GM19023 (cell line): ENCODE measurements around the gene ANKS3.

Experiments
- ATAC-seq: cut with Tn5 transposase; IDR thresholded peaks from one replicate; pipeline ENCODE4 v1.9.1; 2021; ENCODE audit warnings: mild to moderate bottlenecking, moderate library complexity; ENCODE audit not compliant: unreplicated experiment

The ANKS3 gene

GRCh38 chr16:4728676-4729075 is 5.4 kb downstream of the ANKS3 start:
- ATAC-seq, result no peak

GRCh38 chr16:4726616-4727015 is 7.5 kb downstream of the ANKS3 start:
- no peak for ATAC-seq

- ATAC-seq, result no peak
Observed at GRCh38 chr16:4724661-4725270, 9.3 kb downstream of the ANKS3 start.

- ATAC-seq, result no peak
Observed at GRCh38 chr16:4723071-4723767, 10.9 kb downstream of the ANKS3 start.

- ATAC-seq, result no peak
Observed at GRCh38 chr16:4718466-4718865, 15.6 kb downstream of the ANKS3 start.

GRCh38 chr16:4714996-4715395 is 19.1 kb downstream of the ANKS3 start:
- no peak for ATAC-seq

- no peak for ATAC-seq
Observed at GRCh38 chr16:4713663-4714501, 20.2 kb downstream of the ANKS3 start.

DNA sequence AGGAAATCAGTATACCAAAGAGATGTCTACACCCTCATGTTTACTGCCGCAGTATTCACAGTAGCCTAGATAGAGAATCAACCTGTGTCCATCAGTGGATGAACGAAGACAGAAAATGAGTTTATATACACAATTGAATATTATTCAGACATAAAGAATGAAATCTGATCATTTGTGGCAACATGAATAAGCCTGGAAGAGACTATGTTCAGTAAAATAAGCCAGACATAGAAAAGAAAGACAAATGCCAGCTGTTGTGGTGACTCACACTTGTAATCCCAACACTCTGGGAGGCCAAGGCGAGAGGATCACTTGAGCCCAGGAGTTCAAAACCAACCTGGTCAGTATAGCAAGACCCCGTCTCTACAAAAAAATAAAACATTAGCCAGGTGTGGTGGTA is 24.6 kb downstream of the ANKS3 start:
- ATAC-seq, result no peak

DNA sequence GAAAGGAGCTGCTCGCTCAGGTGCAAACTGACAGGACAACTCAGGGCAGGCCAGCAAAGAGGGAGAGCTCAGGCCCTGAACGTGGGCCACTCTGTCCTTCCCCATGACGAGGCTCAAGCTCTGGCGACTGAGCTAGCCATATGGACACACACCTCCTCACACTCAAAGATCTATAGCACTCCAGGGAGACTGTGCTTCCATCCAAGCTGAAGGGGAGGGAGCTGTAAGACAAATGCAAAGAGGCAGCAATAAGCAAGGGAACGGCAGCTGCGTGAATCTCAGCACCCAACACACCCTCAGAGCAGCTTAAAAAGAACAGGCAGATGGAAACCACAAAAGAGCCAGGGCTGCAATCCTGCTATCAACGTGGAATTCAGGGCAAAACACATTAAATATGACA is 27.2 kb downstream of the ANKS3 start:
- ATAC-seq, result no peak

GRCh38 chr16:4704913-4705312 is 29.2 kb downstream of the ANKS3 start:
- ATAC-seq, result no peak

GRCh38 chr16:4704491-4704890 is 29.6 kb downstream of the ANKS3 start:
- ATAC-seq, result no peak

DNA sequence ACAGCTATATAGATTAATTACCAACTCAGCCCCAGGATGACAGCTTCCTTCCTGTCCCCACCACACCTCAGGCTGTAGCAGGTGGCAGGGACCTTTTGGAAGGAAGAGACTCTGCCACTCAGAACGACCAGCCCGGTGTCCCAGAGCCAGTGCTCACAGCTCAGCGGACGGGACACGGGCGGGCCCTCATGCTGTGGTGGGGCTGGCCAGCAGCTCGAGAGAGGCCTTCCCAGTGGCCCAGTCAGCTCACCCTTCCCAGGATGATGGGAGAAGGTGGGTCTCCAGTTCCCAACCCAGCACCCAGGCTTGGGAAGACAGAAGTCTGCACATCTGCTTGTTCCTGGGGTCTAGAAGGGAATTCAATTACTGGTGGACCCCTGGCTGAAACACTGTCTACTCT is 30.2 kb downstream of the ANKS3 start:
- no peak for ATAC-seq

GRCh38 chr16:4702466-4702808 is 31.6 kb downstream of the ANKS3 start:
- ATAC-seq, result no peak

GRCh38 chr16:4701791-4702465 is 32.1 kb downstream of the ANKS3 start:
- ATAC-seq, result no peak

DNA sequence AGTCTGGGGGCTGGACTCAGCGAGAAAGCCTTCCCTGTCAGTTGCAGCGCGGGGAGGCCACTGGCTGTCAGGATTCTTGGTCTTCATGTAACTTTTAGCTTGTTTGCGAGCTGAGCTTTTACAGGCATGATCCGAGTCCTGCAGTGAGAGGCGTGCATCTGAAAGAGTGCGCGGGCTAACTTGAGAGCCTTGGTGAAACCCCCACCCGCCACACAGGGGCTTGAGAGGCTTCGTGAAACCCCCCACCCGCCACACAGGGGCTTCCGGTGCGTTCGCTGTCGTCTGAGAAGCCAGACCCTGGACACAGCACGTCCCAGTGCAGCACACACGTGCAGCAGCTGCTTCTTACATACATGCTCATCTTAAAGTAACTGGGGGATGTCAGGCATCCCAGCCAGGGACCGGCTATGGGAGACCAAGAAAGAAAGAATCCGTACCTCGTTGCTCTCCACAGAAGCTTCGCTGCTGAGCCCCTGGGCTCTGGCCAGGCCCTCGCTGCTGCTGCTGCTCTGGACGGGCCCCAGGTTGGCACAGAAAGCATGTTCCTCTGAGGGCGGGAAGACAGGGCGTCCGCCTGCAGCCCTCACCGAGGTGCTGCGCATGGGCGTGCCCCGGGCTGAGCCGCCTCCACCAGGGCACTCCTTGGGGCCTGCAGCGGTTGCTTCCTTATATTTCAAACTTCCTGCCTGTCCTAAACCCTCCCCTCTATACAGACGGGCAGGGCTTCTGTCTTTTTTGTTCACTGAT is 32.9 kb downstream of the ANKS3 start:
- no peak for ATAC-seq

DNA sequence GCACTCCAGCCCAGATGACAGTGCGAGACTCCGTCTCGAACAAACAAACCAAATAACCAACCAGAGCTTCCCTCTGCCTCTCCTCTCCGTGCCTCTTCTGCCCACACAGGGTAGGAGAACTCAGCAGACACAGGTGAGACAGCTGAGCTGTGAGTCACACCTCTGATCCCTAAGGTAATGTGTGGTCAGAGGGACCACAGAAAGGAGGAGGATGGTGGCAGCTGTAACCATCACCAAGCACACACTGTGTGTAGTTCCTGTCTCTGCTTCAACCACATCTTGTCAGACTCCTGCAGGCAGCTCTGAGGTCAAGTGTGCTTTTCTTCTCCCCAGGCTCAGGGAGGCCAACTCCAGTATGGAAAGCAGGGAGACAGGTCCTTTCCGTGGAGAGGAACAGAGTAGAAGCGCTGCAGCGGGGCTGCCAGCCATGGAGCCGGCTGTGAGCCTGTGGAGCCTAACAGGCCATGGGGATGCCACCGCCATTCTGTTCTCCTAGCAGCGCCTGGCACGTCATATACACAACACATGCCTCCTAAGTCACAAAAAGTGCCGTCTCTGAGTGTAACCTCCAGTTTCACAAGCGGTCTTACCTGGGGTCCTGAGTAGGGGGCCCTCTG is 33.6 kb downstream of the ANKS3 start:
- ATAC-seq, result no peak

DNA sequence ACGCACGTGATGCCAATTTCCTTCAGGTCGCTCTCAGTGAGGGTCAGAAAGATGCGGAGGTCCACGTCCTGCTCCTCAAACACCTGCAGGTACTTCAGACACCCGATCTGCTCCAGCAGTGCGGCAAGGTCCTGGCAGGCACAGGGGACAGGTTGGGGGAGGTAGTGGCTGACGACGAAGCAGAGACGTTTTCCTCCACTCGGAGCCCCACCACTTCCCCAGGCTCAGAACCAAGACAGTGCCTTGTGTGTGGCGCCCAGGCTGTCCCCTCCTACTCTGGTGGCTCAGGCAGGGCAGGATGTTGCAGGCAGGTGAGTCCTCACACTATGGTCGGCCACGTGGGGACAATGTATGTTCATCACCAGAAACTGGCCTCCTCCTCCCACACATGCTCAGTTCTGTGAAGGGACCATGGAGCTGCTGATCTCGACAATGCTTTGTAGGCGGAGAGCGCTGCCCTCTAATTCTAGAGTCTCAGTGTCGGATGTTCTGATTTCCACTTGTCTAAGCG is 35.0 kb downstream of the ANKS3 start:
- no peak for ATAC-seq

GRCh38 chr16:4698321-4699045 is 35.6 kb downstream of the ANKS3 start:
- ATAC-seq, result no peak

GRCh38 chr16:4697848-4698291 is 36.2 kb downstream of the ANKS3 start:
- ATAC-seq, result no peak
